Osteoblast (primary cell): ENCODE measurements around the gene ZNF195. TPM values are rescaled to one million over a fixed set of nuclear protein-coding genes. Genes with fewer than 3 reads are reported as not detected.
A peak's percentile ranks its signal among the peaks of the same experiment; 100 is the strongest.
"Not testable (repeated sequence)": the region's sequence is repeated elsewhere in the genome, so short reads cannot be mapped to it uniquely, and the experiment has no call there.

Source experiments
- DNase-seq: peaks from one replicate; pipeline ENCODE4 v3.0.0; 2011; ENCODE audit warnings: low spot score, mixed read lengths; ENCODE audit not compliant: insufficient read length; ENCODE audit errors: missing footprints
- H2AFZ ChIP-seq: 2 replicates; pipeline ENCODE4 v1.6.0; 2011; ENCODE audit warnings: mild to moderate bottlenecking, low read length
- H3K27ac ChIP-seq: 2 replicates; pipeline ENCODE4 v1.5.1; 2011; ENCODE audit warnings: mild to moderate bottlenecking, low read depth, low read length, moderate library complexity
- H3K27me3 ChIP-seq: 2 replicates; pipeline ENCODE4 v1.6.0; 2012; ENCODE audit warnings: mild to moderate bottlenecking, control low read depth, inconsistent platforms, low read length, moderate library complexity; ENCODE audit not compliant: insufficient read depth
- H3K36me3 ChIP-seq: 2 replicates; pipeline ENCODE4 v1.5.1; 2011; ENCODE audit warnings: mild to moderate bottlenecking, low read length, control low read depth, moderate library complexity; ENCODE audit not compliant: insufficient read depth
- H3K4me1 ChIP-seq: 2 replicates; pipeline ENCODE4 v1.5.1; 2011; ENCODE audit warnings: mild to moderate bottlenecking, low read length, control low read depth, moderate library complexity; ENCODE audit not compliant: insufficient read depth
- H3K4me2 ChIP-seq: 2 replicates; pipeline ENCODE4 v1.6.0; 2011; ENCODE audit warnings: mild to moderate bottlenecking, low read length; ENCODE audit not compliant: insufficient read depth
- H3K4me3 ChIP-seq: fragments of 200-600 bp; sonication (generic); 3 replicates; pipeline ENCODE4 v1.5.1; 2012; ENCODE audit warnings: mild to moderate bottlenecking, low read length, inconsistent platforms; ENCODE audit not compliant: insufficient read depth
- H3K79me2 ChIP-seq: 2 replicates; pipeline ENCODE4 v1.6.0; 2012; ENCODE audit warnings: mild to moderate bottlenecking, low read length, control low read depth, inconsistent platforms; ENCODE audit not compliant: insufficient read depth
- H3K9me3 ChIP-seq: 2 replicates; pipeline ENCODE4 v1.5.1; 2011; ENCODE audit warnings: low read depth, low read length, control low read depth
- H4K20me1 ChIP-seq: 2 replicates; pipeline ENCODE4 v1.6.0; 2012; ENCODE audit warnings: mild to moderate bottlenecking, low read length, control low read depth; ENCODE audit not compliant: insufficient read depth
- total RNA-seq: library from RNA; depleted of rRNA; stranded (reverse); fragments of >200 nt; gene quantifications from 2 replicates; pipeline ENCODE4 v1.2.3, GENCODE V29; 2012
- TF ChIP-seq, protein P1 (sequence below): IDR thresholded peaks from 2 replicates; pipeline ENCODE4 v1.5.1; 2011; ENCODE audit warnings: mild to moderate bottlenecking, low read depth, low read length, moderate library complexity; ENCODE audit errors: extremely low read depth

Gene ZNF195
- 14.7 and 19.2 TPM in 2 replicates for total RNA-seq

DNA sequence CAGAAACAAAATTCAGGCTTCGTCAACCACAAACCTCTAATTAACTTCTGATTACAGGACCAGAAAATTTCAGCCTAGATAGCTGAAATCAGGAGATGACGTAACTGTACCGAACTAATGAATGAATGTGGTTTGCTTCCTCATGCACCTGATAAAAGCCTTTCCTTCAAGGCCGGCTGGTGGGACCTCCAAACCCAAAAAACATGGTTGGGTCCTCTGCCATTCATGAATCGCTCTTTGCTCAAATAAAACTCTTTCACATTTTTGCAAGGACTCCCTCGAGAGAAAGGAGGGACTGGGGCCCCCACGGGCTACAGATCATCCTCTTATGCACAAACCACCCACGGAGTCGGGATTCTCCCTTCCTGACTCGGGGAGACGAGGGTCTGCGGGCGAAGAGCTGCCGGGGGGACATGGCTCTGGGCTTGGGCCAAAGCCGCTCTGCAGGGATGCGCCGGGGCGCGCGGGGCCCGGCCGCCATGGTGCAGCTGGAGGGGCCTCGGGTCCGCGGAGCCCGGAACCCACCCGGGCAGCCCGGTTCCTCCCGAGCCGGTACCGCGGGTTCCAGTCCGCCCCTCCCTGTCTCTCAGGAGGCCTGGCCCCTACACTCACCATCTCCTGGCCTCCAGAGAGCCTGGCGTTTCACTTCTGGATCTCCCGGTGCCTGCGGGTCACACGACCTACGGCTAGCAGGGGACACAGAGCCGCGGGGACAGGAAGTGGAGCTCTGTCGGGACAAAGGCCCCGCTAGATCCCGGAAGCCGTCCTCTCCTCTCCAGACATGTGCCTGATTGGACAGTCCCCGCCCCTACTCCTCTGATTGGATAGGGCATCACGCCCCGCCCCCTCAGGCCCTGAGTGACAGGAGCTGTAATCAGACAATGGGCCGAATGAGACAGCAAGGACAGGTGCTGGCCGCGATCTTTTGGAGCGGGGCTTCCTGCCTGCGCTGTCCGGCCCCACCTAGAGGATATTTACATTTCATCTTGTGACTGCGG is at the start of gene ZNF195:
TSS of gene ZNF195 (minus strand) at position 721 of the 998 bp plus-strand sequence. CDS start at position 615, 106 bp downstream.
- TF ChIP-seq, protein P1, sequence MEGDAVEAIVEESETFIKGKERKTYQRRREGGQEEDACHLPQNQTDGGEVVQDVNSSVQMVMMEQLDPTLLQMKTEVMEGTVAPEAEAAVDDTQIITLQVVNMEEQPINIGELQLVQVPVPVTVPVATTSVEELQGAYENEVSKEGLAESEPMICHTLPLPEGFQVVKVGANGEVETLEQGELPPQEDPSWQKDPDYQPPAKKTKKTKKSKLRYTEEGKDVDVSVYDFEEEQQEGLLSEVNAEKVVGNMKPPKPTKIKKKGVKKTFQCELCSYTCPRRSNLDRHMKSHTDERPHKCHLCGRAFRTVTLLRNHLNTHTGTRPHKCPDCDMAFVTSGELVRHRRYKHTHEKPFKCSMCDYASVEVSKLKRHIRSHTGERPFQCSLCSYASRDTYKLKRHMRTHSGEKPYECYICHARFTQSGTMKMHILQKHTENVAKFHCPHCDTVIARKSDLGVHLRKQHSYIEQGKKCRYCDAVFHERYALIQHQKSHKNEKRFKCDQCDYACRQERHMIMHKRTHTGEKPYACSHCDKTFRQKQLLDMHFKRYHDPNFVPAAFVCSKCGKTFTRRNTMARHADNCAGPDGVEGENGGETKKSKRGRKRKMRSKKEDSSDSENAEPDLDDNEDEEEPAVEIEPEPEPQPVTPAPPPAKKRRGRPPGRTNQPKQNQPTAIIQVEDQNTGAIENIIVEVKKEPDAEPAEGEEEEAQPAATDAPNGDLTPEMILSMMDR: no peak
- H2AFZ ChIP-seq: peak within 1 kb of the TSS; percentile 98
- no peaks in the 10 kb centered on the region for H3K27me3 ChIP-seq
- H3K27ac ChIP-seq: peak within 1 kb of the TSS; percentile 84
- peak within 1 kb of the TSS; percentile 91 for H3K4me3 ChIP-seq
- peaks cover 15% of the 10 kb centered on the region for H3K36me3 ChIP-seq
- H3K9me3 ChIP-seq: no peaks in the 10 kb centered on the region
- peaks cover 10% of the 10 kb centered on the region for H4K20me1 ChIP-seq
- H3K79me2 ChIP-seq: peaks cover 51% of the 10 kb centered on the region
- H3K4me2 ChIP-seq: peak within 1 kb of the TSS; percentile 92
- peaks cover 17% of the 10 kb centered on the region for H3K4me1 ChIP-seq
- DNase-seq: peak; percentile 99

DNA sequence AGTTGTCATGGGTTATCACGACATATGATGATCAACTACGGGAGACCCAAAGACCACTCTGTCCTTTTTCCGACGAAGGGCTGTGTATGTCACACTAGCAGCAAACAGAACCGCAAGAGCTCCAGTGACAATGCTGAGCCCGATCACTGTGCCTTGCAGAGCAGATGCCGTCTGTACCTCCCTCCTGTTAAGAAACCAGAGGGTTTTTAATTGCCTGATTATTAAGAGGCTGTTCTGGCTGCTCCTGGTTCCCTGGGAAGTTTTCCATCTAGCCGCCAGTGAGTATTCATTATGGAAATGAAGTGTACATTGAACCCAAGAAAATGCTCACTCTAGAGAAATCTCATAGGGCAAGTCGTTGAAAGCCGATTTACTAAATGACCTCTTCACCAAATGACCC is 49.1 kb upstream of the ZNF195 start:
- not testable (repeated sequence) for H2AFZ ChIP-seq, H3K4me1 ChIP-seq, H3K27ac ChIP-seq, H3K79me2 ChIP-seq, H3K4me2 ChIP-seq, H4K20me1 ChIP-seq, H3K36me3 ChIP-seq, H3K4me3 ChIP-seq, DNase-seq, H3K9me3 ChIP-seq, H3K27me3 ChIP-seq

DNA sequence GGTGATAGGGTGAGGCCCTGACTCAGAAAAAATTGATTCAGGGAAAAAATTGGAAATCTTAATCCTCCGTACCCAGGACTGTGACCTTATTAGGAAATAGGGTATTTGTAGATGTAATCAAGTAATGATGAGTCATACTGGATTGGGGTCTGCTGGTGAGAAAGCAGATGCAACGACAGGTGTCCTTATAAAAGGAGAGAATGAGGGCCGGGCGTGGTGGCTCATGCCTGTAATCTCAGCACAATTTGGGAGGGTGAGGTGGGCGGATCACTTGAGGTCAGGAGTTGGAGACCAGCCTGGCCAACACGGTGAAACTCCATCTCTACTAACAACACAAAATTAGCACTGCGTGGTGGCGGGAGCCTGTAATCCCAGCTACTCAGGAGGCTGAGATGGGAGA is 47.6 kb upstream of the ZNF195 start:
- H3K79me2 ChIP-seq, H3K4me2 ChIP-seq, H2AFZ ChIP-seq, DNase-seq, H3K27me3 ChIP-seq, H4K20me1 ChIP-seq, H3K36me3 ChIP-seq, H3K27ac ChIP-seq, H3K4me1 ChIP-seq, H3K9me3 ChIP-seq, H3K4me3 ChIP-seq: not testable (repeated sequence)

DNA sequence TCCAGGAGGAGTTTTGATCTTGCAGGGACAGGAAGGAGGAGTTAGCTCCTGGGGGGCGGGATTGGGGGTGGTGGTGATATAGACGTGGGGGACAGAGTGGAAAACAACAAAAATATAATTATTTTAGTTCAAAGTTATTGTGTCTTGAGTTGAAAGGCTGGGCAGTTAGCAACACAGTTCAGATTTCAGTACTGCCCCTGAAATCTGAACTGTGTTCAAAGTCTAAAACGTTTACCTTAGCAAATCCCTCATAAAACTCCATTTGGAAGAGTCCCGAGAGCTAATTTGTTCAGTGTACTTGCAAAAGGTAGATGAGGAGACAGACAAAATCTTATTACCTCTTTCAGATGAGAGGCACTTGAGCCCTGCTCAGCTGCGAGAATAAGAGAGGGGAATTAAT is 45.0 kb upstream of the ZNF195 start:
- not testable (repeated sequence) for H3K4me1 ChIP-seq, H3K36me3 ChIP-seq, H3K9me3 ChIP-seq, H3K27ac ChIP-seq, H3K79me2 ChIP-seq, H3K27me3 ChIP-seq, H3K4me2 ChIP-seq, H2AFZ ChIP-seq, H4K20me1 ChIP-seq, DNase-seq, H3K4me3 ChIP-seq

DNA sequence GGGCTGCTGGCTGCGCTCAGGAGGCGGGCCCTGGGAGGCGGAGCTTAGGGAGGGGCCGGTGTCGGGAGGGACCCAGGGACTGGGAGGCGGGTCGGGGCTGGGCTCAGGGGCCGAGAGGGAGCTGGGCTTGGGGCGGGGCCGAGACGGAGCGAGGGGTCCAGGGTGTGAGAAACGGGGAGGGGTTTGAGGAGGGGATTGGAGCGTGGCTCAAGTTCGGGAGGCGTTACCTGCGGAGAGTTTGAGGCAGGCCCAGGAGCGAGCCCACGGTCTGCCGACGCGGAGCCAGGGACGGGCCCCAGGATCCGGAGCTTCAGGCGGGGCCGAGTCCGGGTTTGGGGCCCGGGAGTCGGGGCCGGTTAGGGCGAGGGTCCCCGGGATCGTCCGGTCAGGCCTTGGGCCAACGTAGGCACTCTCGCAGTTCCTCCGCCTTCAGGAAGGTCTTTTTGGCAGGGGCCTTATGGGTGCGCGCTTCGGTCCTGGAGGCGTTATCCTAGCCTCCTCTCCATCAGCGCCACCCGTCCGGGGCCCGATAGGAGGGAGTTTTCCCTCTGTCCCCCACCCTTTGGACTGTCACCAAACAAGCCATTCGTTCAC is 44.3 kb upstream of the ZNF195 start:
- not testable (repeated sequence) for DNase-seq

DNA sequence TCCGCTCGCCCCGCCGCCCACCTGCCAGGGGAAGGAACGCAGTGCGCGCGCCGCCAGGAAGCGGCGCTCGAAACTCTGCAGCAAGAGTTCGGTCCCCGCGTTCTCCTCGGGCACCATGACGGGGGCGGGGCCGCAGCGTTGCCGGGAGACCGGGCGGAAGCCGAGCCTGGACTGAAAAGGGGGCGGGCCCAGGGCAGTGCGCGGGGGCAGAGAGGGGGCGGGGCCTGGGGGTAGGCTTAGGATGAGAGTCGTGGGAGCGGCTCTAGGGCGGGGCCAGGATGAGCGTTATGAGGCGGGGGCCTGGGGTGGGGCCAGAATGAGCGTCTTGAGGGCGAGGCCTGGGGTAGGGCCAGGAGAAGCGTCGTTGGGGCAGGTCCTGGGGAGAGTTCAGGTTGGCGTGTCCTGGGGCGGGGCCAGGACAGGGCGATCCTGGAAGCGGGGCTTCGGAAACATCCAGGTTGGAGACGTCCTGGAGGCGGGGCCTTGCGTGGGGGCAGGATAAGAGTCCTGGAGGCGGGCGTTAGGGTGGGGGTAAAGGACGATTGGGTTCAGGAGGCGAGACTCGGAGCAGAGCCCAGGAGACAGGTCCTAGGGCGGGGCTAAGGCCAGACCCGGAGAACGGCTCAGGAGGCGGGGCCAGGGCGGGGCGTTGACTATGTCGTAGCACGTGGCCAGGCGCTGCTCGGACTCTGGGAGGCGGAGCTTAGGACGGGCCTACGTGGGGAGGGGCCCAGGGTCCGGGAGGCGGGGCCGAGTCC is 43.6 kb upstream of the ZNF195 start:
- not testable (repeated sequence) for H3K27me3 ChIP-seq, H3K79me2 ChIP-seq, H4K20me1 ChIP-seq, H3K4me1 ChIP-seq, H3K9me3 ChIP-seq, H3K36me3 ChIP-seq
- Histone ChIP-seq H2AFZ (peak overlapping the region; percentile 82), H3K27ac (peak overlapping the region; percentile 94), H3K4me2 (peak overlapping the region; percentile 88), H3K4me3 (peak overlapping the region; percentile 76)
- peak; percentile 87 for DNase-seq

More for the DNA sequence above, 44.3 kb upstream of the ZNF195 start:
- Histone ChIP-seq H3K4me3 (peak overlapping the region; percentile 76), H3K4me2 (peak overlapping the region; percentile 75), H2AFZ (peak overlapping the region; percentile 56)
- H3K79me2 ChIP-seq, H3K36me3 ChIP-seq, H3K27me3 ChIP-seq, H3K27ac ChIP-seq, H3K9me3 ChIP-seq, H4K20me1 ChIP-seq, H3K4me1 ChIP-seq: not testable (repeated sequence)

DNA sequence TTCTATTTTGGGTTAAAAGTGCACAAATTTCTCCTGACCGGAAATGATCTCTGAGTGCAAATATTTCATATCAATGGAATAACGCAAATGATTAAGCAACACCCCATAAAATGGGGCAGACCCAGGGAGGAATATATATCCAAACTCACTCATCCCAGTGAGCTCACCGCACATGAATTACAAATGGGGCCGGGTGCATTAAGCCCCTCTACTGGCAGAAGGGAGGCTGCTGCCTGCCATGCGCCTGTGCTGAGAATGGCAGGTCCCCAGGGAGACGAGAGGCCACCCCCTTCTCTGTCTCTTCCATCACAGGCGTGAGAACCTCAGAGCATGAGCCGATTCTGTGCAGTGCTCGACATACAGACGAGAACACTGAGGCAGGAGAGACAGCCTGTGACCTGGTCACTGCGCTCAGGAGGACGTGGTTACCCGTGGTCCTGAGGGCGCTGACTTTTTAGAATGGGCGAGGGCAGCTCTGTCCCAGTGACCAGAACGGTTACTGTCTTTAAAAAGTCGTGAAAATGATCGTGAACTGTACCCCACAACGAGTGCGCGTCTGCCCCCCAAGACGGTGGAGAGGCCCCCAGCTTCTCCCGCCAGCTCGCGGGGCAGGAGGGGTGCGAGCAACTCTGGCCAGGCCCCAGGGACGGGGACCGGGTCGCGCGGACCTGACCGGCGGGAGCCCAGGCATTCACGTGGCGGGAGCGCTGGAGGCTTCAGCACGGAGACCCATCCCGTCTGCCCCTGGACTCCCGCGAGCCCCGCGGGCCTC is 42.8 kb upstream of the ZNF195 start:
- DNase-seq, H4K20me1 ChIP-seq, H3K36me3 ChIP-seq, H3K79me2 ChIP-seq, H3K9me3 ChIP-seq, H3K4me1 ChIP-seq, H3K27me3 ChIP-seq: not testable (repeated sequence)
- peak overlapping the region; percentile 88 for H3K4me2 ChIP-seq
- peak overlapping the region; percentile 76 for H3K4me3 ChIP-seq
- H3K27ac ChIP-seq: peak overlapping the region; percentile 94
- H2AFZ ChIP-seq: peak overlapping the region; percentile 82
